ENCODE data around the gene HYPK.
"Not testable (repeated sequence)": the region's sequence is repeated elsewhere in the genome, so short reads cannot be mapped to it uniquely, and the experiment has no call there.

Gene HYPK

GRCh38 chr15:43832485-43832884, 32.1 kb downstream of the HYPK start:
- in situ Hi-C loops (cut with HindIII; ENCODE audit: low sequenced_read_pairs), result not testable (repeated sequence)

- in situ Hi-C loops (cut with HindIII; ENCODE audit: low sequenced_read_pairs), result no loop called here
Observed at GRCh38 chr15:43845421-43845820, 45.0 kb downstream of the HYPK start.

DNA sequence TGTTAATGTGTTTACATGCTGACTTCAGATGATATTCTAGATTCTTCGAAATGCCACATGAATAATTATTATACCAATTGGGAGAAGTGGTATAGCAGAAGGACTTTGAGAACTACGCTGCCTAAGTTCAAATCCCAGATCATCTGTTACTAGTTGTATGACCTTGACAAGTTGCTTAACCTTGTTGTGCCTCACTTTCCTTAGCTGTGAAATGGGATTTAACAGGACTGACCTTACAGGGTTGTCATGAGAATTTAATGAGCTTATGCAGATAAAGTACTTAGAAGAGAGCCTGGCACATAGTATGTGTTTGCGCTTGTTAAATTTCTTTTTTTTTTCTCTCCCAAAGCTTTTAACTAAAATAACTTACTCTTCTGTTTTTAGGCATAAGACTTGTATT, 50.9 kb downstream of the HYPK start:
- in situ Hi-C loops (cut with HindIII; ENCODE audit: low sequenced_read_pairs), result no loop called here

GRCh38 chr15:43852607-43853006, 52.2 kb downstream of the HYPK start:
- in situ Hi-C loops (cut with HindIII; ENCODE audit: low sequenced_read_pairs), result no loop called here
